ENCODE data around the gene MTMR11. TPM values are rescaled to one million over a fixed set of nuclear protein-coding genes. Genes with fewer than 3 reads are reported as not detected.

The MTMR11 gene
- total RNA-seq, 4 donors from 2014 or later: 2.0 to 8.6 (median 5.6) TPM

DNA sequence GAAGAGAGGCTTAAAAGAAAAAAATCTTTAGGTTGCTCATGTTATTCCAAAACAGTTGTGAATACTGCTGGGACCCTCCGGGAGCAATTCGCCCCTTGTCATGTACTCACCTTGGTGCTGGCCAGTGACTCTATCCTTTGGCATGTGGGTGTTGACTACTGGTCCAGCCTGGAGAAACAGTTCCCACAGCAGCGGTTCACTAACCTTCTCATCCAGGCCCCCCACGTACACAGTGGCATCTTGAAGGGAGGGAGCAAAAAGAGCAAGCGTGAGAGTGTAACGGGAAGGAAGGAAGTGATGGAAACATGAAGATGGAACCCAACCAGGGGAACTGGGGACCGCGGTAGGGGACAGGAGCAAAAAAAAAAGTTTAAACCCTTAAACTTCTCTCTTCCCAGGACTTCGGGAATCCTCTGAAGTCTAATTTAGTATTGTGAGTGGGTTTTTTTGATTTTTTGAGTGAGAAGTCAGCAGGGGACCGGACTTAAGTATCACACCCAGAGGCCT is 9.6 kb downstream of the MTMR11 start:
- DNase-seq: no peak
- WGBS, 2 donors: 1 to 6% methylated on average over 10 of the region's 10 CpGs
- H3K27me3 ChIP-seq: no peaks in the 10 kb centered on the region
- H3K4me3 ChIP-seq (replicated peaks in 1 of 3): peak overlapping the region; percentile 56 to 87 (median 57)
- peaks cover 42% of the 10 kb centered on the region in 2 donors for H3K36me3 ChIP-seq
- H3K9me3 ChIP-seq: no peaks in the 10 kb centered on the region
- H3K27ac ChIP-seq: peak overlapping the region in 2 of 3 donors; percentile 94 to 95
- intact Hi-C loops (cut with DNase I): no loop called here
- peaks cover 9 to 25% of the 10 kb centered on the region in 2 donors for H3K4me1 ChIP-seq
- TF ChIP-seq POLR2A (IDR thresholded peaks at IDR 0.05): no peak
- TF ChIP-seq CTCF (IDR thresholded peaks at IDR 0.05): no peak

DNA sequence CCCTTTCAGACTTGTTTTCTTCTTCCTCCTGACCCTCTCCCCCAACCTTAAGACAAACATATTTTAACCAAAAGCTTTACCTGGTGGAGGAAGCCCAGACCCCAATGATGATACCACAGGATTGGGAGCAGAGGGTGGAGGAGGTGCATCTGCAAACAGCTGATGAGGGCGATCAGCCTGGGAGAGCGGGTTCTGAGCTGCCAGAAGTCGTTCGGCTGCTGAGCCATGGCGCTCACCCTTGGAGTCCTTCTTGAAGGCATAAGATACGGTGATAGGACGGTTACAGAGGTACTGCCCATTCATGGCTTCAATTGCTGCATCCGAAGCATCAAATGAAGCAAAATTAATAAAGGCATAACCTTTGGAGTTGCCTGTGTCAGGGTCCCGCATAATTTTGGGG is 10.4 kb downstream of the MTMR11 start:
- Histone ChIP-seq H3K4me3 (replicated peaks in 1 of 3) (no peak overlapping the region), H3K27ac (no peak overlapping the region), H3K27me3 (no peaks in the 10 kb centered on the region), H3K4me1 (peaks cover 9 to 25% of the 10 kb centered on the region in 2 donors), H3K9me3 (no peaks in the 10 kb centered on the region), H3K36me3 (peaks cover 42 to 43% of the 10 kb centered on the region in 2 donors)
- intact Hi-C loops (cut with DNase I): no loop called here
- no peak for TF ChIP-seq CTCF (IDR thresholded peaks at IDR 0.05)
- no peak for TF ChIP-seq POLR2A (IDR thresholded peaks at IDR 0.05)
- no peak for DNase-seq
- WGBS, 2 donors: 92 to 93% methylated on average over 9 of the region's 9 CpGs

- H3K4me1 ChIP-seq: peaks cover 9 to 25% of the 10 kb centered on the region in 2 donors
- H3K27me3 ChIP-seq: no peaks in the 10 kb centered on the region
- H3K36me3 ChIP-seq: peaks cover 42 to 43% of the 10 kb centered on the region in 2 donors
- H3K9me3 ChIP-seq: no peaks in the 10 kb centered on the region
- intact Hi-C loops (cut with DNase I): no loop called here
- 75 to 86% methylated on average over 2 of the region's 2 CpGs for WGBS, 2 donors
- TF ChIP-seq CTCF (IDR thresholded peaks at IDR 0.05): no peak
- no peak for TF ChIP-seq POLR2A (IDR thresholded peaks at IDR 0.05)
- H3K27ac ChIP-seq: no peak overlapping the region
- no peak overlapping the region for H3K4me3 ChIP-seq (replicated peaks in 1 of 3)
- no peak for DNase-seq
Measured at GRCh38 chr1:149925751-149926150, 10.9 kb downstream of the MTMR11 start.

DNA sequence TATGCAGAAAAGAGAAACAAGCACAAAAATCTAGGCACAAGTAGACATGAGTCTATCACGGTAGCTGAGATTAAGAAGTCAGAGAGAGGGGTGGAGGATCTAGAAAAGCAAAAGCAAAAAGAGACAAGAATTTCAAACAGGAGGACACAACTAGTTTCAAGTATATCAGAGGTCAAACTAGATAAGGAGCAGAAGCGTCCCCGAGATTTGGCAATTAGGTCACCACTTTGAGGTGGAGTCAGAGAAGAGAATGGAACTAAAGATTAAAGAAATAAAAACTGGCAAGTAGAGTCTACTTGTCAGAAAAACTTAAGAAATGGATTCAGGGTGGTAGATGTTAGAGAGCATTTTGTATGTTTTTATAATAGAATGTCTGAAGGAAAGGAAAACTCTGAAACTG is 11.3 kb downstream of the MTMR11 start:
- DNase-seq: no peak
- H3K27ac ChIP-seq: no peak overlapping the region
- no peak overlapping the region for H3K4me3 ChIP-seq (replicated peaks in 1 of 3)
- H3K9me3 ChIP-seq: no peaks in the 10 kb centered on the region
- H3K27me3 ChIP-seq: no peaks in the 10 kb centered on the region
- TF ChIP-seq CTCF (IDR thresholded peaks at IDR 0.05) (no peak), POLR2A (IDR thresholded peaks at IDR 0.05) (no peak)
- WGBS, 2 donors: 93 to 94% methylated on average over 3 of the region's 3 CpGs
- H3K4me1 ChIP-seq: peaks cover 9 to 25% of the 10 kb centered on the region in 2 donors
- intact Hi-C loops (cut with DNase I): no loop called here
- H3K36me3 ChIP-seq: peaks cover 42 to 43% of the 10 kb centered on the region in 2 donors

- no peak overlapping the region for H3K27ac ChIP-seq
- DNase-seq: no peak
- H3K36me3 ChIP-seq: peaks cover 42 to 43% of the 10 kb centered on the region in 2 donors
- H3K4me1 ChIP-seq: peaks cover 9 to 24% of the 10 kb centered on the region in 2 donors
- H3K27me3 ChIP-seq: no peaks in the 10 kb centered on the region
- 91 to 94% methylated on average over 10 of the region's 10 CpGs for WGBS, 2 donors
- TF ChIP-seq POLR2A (IDR thresholded peaks at IDR 0.05) (no peak), CTCF (IDR thresholded peaks at IDR 0.05) (no peak)
- H3K4me3 ChIP-seq (replicated peaks in 1 of 3): no peak overlapping the region
- no peaks in the 10 kb centered on the region for H3K9me3 ChIP-seq
- intact Hi-C loops (cut with DNase I): no loop called here
Measured at GRCh38 chr1:149923626-149924025, 13.1 kb downstream of the MTMR11 start.
